HG02870 (cell line): ENCODE results near the gene MRPL28.
"Not testable (repeated sequence)": the region's sequence is repeated elsewhere in the genome, so short reads cannot be mapped to it uniquely, and the experiment has no call there.

ENCODE experiments used
- ATAC-seq: cut with Tn5 transposase; IDR thresholded peaks from one replicate; pipeline ENCODE4 v1.9.1; 2021; ENCODE audit warnings: mild to moderate bottlenecking, moderate library complexity; ENCODE audit not compliant: unreplicated experiment

Gene MRPL28

GRCh38 chr16:373848-374615 lies 3.7 kb upstream of the MRPL28 start:
- no peak for ATAC-seq

- no peak for ATAC-seq
Measured at GRCh38 chr16:373020-373598, 2.8 kb upstream of the MRPL28 start.

- no peak for ATAC-seq
Measured at GRCh38 chr16:372302-372983, 2.1 kb upstream of the MRPL28 start.

- no peak for ATAC-seq
Measured at GRCh38 chr16:371515-372301, 1.4 kb upstream of the MRPL28 start.

- ATAC-seq, result no peak
Measured at GRCh38 chr16:370979-371514, 709 bp upstream of the MRPL28 start.

GRCh38 chr16:369866-370436 lies 387 bp downstream of the MRPL28 start:
- ATAC-seq, result no peak

- ATAC-seq, result no peak
Measured at GRCh38 chr16:369275-369865, 968 bp downstream of the MRPL28 start.

- ATAC-seq, result no peak
Measured at GRCh38 chr16:368388-369158, 1.8 kb downstream of the MRPL28 start.

GRCh38 chr16:367333-367903 lies 2.9 kb downstream of the MRPL28 start:
- no peak for ATAC-seq

GRCh38 chr16:366476-366875 lies 3.9 kb downstream of the MRPL28 start:
- no peak for ATAC-seq

- ATAC-seq, result no peak
Measured at GRCh38 chr16:364595-365491, 5.5 kb downstream of the MRPL28 start.

- ATAC-seq, result no peak
Measured at GRCh38 chr16:363766-364490, 6.4 kb downstream of the MRPL28 start.

- ATAC-seq, result no peak
Measured at GRCh38 chr16:363110-363765, 7.1 kb downstream of the MRPL28 start.

GRCh38 chr16:362702-362999 lies 7.7 kb downstream of the MRPL28 start:
- ATAC-seq, result not testable (repeated sequence)

GRCh38 chr16:361872-362701 lies 8.3 kb downstream of the MRPL28 start:
- ATAC-seq, result peak; percentile 59

- no peak for ATAC-seq
Measured at GRCh38 chr16:361341-361871, 8.9 kb downstream of the MRPL28 start.
